ENCODE results near the gene PLEKHF1. TPM values are rescaled to one million over a fixed set of nuclear protein-coding genes. Genes with fewer than 3 reads are reported as not detected.

PLEKHF1 gene
- total RNA-seq, 6 experiments from 2014 or later = 1.4 to 2.8 (median 2.6) TPM

DNA sequence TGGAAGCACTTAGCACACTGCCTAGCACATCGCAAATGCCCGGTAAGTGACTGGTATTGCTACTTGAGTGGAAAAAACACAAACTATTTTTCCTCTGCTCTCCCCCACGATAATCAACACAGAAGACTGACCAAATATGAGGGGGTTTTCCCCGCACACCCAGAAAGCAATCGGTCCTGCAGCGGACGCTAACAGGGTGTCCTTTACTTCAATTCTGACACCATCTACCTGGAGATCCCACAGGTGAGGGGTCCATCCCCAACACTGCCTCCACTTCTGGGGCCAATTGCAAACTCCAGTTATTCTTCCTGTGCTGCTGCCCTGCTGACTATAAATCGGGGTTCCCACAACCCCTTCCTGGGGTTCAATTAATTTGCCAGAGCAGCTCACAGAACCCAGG, 26.2 kb upstream of the PLEKHF1 start:
- Mint-ChIP-seq H3K36me3 (ENCODE audit: low read depth) (no peaks in the 10 kb centered on the region), H3K4me3 (no peak overlapping the region), H3K27me3 (ENCODE audit: insufficient read depth) (peaks cover 27% of the 10 kb centered on the region), H3K9me3 (no peaks in the 10 kb centered on the region), H3K4me1 (ENCODE audit: low read depth) (0 out of 2 replicates have a peak, but pooled peaks cover 4% of the 10 kb centered on the region), H3K27ac (no peak overlapping the region)
- TF ChIP-seq, protein P1, sequence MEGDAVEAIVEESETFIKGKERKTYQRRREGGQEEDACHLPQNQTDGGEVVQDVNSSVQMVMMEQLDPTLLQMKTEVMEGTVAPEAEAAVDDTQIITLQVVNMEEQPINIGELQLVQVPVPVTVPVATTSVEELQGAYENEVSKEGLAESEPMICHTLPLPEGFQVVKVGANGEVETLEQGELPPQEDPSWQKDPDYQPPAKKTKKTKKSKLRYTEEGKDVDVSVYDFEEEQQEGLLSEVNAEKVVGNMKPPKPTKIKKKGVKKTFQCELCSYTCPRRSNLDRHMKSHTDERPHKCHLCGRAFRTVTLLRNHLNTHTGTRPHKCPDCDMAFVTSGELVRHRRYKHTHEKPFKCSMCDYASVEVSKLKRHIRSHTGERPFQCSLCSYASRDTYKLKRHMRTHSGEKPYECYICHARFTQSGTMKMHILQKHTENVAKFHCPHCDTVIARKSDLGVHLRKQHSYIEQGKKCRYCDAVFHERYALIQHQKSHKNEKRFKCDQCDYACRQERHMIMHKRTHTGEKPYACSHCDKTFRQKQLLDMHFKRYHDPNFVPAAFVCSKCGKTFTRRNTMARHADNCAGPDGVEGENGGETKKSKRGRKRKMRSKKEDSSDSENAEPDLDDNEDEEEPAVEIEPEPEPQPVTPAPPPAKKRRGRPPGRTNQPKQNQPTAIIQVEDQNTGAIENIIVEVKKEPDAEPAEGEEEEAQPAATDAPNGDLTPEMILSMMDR (IDR thresholded peaks at IDR 0.05) = no peak
- no peak for DNase-seq

- Mint-ChIP-seq H3K4me1 (ENCODE audit: low read depth) (peaks cover 10% of the 10 kb centered on the region; the same call in 1 of the 2 replicates), H3K27ac (no peak overlapping the region), H3K36me3 (ENCODE audit: low read depth) (no peaks in the 10 kb centered on the region), H3K27me3 (ENCODE audit: insufficient read depth) (peaks cover 24% of the 10 kb centered on the region), H3K4me3 (no peak overlapping the region), H3K9me3 (no peaks in the 10 kb centered on the region)
- no peak for DNase-seq
- TF ChIP-seq, protein P1 (IDR thresholded peaks at IDR 0.05) = no peak
These were observed 25.0 kb upstream of the PLEKHF1 start for GRCh38 chr19:29640231-29640630.

GRCh38 chr19:29641597-29641996, 23.7 kb upstream of the PLEKHF1 start:
- H3K27ac Mint-ChIP-seq = no peak overlapping the region
- DNase-seq = no peak
- peaks cover 22% of the 10 kb centered on the region for H3K4me1 Mint-ChIP-seq (ENCODE audit: low read depth)
- H3K4me3 Mint-ChIP-seq = no peak overlapping the region
- no peaks in the 10 kb centered on the region for H3K9me3 Mint-ChIP-seq
- TF ChIP-seq, protein P1 (IDR thresholded peaks at IDR 0.05) = no peak
- H3K36me3 Mint-ChIP-seq (ENCODE audit: low read depth) = no peaks in the 10 kb centered on the region
- peaks cover 20% of the 10 kb centered on the region for H3K27me3 Mint-ChIP-seq (ENCODE audit: insufficient read depth)

DNA sequence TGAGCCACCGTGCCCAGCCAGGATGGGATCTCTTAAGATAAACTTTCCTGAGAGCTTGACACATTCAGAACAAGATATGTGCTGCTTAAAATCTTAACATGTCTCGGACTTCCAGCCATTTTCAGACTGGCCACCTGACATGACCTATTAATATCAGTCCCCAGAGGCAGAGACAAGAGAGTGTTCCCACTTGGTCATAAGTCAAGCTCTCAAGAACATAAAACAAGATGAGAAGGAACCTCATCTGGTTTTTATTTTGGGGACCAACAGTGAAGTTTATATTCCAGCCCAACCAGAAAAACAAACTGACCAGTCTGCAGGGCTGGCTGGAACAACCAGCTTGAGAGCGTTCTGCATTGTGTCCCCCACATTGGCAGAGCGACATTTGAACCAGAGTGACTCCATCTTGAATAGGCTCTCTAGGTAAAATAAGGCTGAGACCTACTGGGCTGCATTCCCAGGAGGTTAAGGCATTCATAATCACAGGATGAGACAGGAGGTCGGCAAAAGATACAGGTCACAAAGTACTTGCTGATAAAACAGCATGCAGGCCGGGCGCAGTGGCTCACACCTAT, 21.8 kb upstream of the PLEKHF1 start:
- Mint-ChIP-seq H3K27me3 (ENCODE audit: insufficient read depth) (peaks cover 12% of the 10 kb centered on the region), H3K36me3 (ENCODE audit: low read depth) (no peaks in the 10 kb centered on the region), H3K4me3 (no peak overlapping the region), H3K9me3 (no peaks in the 10 kb centered on the region), H3K4me1 (ENCODE audit: low read depth) (peaks cover 22% of the 10 kb centered on the region), H3K27ac (no peak overlapping the region)
- TF ChIP-seq, protein P1 (IDR thresholded peaks at IDR 0.05) = no peak
- no peak for DNase-seq

DNA sequence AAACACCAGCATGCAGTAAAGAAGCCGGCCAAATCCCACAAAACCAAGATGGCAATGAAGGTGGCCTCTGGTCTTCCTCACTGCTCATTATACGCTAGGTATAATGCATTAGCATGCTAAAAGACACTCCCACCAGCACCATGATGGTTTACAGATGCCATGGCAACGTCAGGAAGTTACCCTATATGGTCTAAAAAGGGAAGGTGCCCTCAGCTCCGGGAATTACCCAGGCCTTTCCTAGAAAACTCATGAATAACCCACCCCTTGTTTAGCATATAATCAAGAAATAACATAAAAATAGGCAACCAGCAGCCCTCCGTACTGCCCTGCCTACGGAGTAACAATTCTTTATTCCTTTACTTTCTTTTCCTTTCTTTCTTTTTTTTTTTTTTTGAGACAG, 21.1 kb upstream of the PLEKHF1 start:
- TF ChIP-seq, protein P1 (IDR thresholded peaks at IDR 0.05) = no peak
- Mint-ChIP-seq H3K36me3 (ENCODE audit: low read depth) (no peaks in the 10 kb centered on the region), H3K27ac (no peak overlapping the region), H3K4me1 (ENCODE audit: low read depth) (peaks cover 22% of the 10 kb centered on the region), H3K27me3 (ENCODE audit: insufficient read depth) (peaks cover 6% of the 10 kb centered on the region), H3K9me3 (no peaks in the 10 kb centered on the region), H3K4me3 (no peak overlapping the region)
- no peak for DNase-seq
